SK-N-DZ (cell line): ENCODE measurements around the gene NLGN3.

ENCODE experiments used
- DNase-seq: peaks from one replicate; pipeline ENCODE4 v3.0.0-alpha.2; 2015; ENCODE audit warnings: low spot score

Gene NLGN3

DNA sequence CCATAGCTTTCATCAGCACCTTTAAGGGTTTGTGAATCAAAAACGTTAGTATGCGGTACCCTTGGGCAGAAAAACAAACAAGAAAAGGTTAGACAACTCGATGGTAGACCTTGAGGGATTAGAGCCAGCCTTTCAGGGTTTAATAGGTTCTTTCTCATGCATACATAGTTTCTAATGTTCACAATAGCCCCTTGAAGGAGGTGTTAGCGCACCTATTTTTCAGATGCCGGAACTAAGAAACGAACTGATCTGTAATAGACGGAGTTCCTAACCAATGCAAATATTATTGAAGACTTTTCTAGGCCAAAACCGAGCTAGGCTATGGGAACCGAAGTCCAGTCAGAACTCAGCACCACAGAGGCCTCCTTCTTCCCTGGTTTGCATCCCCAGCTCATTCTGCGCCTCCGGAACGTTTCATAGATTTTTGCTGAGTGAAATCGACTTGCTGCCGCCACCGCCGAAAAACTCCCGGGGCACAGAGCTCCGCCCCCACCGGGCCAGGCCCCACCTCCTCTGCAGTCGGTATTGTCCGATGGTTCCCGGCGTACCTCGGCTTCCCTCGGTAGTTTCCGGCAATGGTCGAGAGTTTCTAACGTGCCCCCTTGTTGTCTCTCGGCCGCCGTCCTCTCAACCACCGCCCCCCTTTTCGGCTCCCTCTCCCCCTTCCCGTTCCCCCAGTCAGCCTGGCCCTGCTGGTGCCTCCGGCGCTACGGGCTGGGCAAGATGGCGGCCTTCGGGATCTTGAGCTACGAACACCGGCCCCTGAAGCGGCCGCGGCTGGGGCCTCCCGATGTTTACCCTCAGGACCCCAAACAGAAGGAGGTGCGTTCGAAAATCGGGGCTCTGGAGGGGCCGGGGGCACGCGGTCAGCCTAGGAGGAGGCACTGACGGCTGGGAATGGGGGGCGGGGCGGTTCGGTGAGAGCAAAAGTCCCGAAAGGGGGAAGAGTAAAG is 26.3 kb upstream of the NLGN3 start, which contains the start of gene MED12:
Gene MED12, plus strand, starts transcription at position 565 of the 953 bp plus-strand sequence. Its CDS starts 159 bp downstream, at position 724.
- peak; percentile 73 for DNase-seq

DNA sequence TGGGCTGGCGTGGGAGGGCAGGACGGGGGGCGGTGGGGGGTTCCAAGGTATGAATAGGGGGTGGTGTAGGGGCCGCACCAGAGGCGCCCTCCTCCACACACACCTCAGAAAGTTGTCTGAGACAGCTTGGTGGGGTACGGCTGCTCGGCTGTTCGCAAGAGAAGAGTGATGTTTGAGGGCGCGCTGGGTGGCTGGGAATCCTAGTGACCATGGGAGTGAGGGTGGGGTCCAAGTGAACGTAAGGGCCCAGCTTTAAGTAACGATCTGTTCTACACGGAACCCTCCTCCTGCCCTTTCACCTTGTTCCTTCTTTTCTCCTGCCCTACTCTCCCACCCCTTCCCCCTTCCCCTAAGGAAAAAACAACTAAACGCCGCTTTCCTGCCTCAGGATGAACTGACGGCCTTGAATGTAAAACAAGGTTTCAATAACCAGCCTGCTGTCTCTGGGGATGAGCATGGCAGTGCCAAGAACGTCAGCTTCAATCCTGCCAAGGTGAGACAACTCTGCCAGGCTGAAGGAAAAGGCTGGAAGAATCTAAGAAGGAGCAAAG is 25.6 kb upstream of the NLGN3 start:
- no peak for DNase-seq

DNA sequence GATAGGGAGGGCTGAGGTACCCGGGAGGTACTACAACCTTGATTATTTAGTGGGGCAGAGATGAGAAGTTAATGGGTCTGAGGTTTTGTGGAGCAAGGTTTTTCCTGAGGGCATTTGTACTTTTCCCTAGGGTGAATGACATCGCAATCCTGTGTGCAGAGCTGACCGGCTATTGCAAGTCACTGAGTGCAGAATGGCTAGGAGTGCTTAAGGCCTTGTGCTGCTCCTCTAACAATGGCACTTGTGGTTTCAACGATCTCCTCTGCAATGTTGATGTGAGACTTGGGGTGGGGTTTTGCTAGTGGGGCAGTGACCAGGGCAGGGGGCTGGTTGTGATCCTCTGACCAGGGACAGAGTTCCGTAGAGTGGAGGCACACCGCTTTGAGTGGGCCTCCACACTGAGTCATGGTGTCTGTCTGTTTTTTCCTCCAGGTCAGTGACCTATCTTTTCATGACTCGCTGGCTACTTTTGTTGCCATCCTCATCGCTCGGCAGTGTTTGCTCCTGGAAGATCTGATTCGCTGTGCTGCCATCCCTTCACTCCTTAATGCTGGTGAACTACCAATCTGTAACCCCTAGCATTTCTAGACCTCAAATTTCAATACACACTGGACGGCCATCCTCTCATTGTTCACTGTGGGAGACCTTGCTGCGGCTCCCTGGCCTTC is 16.3 kb upstream of the NLGN3 start:
- no peak for DNase-seq

- DNase-seq, result peak; percentile 45
These were observed 15.5 kb upstream of the NLGN3 start for GRCh38 chrX:71128915-71129765.

DNA sequence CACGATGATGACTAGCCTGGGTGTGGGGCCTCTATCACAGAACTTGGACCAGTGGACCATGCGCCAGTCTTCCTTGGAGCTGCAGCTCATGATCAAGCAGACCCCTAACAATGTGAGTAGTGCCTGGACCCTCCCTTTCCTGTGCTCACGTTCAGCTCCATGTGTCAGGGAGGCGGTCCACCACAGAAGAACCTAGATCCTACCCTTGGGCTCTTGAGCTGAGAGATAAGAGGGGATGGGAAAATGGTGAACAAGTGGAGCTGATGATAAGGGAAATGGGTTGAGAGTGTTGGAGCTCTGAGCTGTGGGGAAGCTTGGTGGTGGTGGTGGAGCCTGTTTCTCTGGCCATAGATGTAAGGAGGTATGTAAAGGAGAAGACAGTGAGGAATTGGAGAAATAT is 13.1 kb upstream of the NLGN3 start:
- no peak for DNase-seq

GRCh38 chrX:71140440-71140839 is 4.2 kb upstream of the NLGN3 start:
- DNase-seq, result no peak

DNA sequence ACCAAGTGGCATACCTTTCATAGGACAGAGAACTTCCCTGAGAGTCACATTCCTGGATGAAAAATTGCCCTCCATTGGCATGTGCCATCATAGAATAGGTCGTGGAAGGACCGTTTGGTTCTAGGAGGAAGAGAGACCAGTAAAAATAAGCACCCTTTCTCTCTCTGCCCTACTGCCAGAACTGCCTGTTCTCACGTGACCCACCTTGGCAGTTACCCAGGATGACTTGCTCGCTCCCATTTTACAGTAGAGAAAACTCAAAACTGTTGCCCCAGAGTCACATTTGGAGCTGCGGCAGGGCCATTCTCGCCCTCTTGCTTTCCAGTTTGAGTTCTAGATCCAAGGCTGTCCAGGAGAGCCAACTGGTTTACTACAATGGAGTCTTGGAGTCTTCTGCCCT is 1.1 kb upstream of the NLGN3 start:
- no peak for DNase-seq

GRCh38 chrX:71147496-71148277 is 3.0 kb downstream of the NLGN3 start:
- DNase-seq, result no peak

DNA sequence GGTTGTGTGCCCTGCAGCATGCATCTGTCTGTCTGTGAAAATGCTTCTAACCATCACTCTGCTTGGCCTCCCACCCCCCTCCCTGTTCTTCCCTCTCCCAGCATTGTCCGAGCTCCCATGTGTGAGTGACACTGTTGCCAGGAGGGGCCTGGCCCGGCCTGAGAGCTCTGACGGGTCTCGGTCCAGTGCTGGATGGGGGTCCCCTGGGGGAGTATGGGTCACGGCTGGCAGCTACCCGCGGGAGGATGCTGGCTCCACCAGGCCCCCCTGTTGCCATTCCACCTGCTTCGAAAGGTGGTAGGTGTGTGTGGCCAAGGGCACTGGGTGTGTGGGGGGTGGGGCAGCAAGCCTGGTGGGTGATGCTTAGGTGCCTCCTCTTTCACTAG is 3.6 kb downstream of the NLGN3 start:
- DNase-seq, result no peak

DNA sequence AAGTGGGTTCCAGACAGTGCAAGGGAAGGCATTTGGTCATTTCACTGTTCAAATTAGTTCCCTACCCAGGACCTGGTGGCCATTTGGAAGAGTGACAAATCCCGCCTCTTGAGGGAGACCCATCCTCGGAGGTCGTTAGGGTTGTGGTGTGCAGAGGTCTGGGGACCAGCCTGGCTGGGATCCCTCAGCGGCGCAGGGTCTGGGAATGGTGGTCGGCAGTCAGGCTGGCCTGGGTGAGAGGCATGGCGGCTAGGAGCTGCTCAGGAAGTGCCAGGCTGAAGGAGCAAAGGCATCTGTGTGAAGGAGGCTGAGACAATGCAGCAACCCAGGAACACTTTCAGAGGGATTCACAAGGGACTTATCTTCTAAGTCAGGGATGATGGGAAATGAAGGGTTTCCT is 6.7 kb downstream of the NLGN3 start:
- DNase-seq, result no peak

DNA sequence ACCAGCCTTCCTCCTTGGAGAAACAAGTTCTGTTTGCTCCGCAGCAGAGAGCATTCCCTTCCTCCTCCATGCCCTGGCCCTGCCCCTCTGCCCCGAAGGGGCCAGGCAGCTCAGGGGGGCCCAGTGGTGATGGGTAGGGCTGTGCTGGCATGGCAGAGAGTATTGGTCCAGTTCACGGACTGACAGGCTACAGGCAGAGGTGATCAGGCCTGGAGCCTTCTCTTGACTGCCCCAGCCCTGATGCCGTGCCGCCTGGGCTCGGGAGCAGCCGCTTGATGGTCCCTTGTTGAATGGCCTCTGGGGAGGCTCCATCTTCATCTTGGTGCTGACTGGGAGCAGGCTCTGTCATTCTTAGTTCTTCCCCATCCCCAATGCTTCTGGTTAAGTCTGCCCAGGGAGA is 9.6 kb downstream of the NLGN3 start:
- no peak for DNase-seq

DNA sequence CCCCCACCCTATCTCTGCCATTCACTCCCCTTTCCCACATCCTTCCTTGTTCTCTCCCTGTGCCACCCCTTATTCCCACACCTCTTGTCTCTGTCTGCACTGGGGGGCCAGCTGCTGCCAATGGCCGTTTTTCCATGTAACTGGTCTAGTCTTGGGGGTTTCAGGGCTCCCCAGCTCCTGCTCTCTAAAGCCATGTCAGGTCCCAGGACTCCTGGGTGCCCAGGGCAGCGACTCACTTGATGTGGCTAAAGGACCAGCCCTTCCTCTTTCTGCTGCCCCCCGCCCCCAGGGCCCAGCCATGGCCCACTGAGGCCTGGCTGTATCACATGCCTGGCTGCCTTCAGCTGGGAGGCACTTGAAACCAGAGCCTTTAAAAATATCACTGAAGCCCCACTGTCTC is 10.0 kb downstream of the NLGN3 start:
- DNase-seq, result no peak

DNA sequence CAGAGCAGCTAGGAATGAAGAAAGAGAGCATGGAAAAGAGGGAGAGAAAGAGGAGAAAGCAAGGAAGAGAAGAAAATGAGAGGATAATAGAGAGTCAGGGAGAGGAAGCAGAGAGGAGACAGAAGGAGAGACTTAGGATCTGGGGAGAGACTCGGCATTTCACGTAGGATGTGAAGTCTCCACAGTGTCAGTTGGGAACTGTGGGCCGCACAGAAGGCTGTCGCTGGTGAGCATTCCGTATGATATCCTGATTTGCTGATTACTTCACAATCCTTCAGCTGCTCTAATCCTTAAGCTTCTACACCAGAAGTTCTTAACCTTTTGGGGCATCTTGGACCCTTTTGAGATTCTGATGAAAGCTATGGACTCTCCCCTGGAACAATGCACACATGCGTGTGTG is 14.0 kb downstream of the NLGN3 start:
- no peak for DNase-seq

DNA sequence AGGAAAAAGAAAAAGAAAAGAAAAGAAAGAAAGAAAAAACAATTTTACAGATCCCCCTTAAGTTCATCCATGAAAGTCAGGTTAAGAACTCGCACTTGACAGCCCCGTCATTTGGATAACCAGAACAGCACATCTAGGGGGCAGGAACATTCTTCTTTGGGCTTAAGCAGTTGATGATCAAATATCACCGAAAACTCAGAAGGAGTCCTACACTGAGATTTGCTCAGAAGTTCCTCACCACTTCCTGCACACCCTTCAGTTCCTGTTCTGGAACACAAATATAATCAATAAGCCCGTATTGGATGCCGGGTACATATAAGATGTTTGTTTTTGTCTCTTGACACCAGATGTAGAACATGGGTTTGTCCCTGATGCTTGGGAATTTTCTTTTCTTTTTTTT is 14.7 kb downstream of the NLGN3 start:
- no peak for DNase-seq

- no peak for DNase-seq
These were observed 15.8 kb downstream of the NLGN3 start for GRCh38 chrX:71160475-71160874.

- no peak for DNase-seq
These were observed 18.3 kb downstream of the NLGN3 start for GRCh38 chrX:71162981-71163380.

DNA sequence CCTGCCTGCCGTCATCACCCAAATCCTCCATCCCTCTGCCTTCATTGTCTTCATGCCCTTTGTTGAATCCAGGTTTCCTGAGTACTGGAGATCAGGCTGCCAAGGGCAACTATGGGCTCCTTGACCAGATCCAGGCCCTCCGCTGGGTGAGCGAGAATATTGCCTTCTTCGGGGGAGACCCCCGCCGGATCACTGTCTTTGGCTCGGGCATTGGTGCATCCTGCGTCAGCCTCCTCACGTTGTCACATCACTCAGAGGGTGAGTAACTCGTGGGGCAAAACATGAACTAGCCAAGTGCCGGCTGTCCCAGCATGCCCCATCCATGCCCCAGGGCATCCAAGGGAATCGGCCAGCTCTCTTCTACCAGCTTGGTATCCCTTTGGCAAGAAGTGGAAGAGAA is 19.4 kb downstream of the NLGN3 start:
- no peak for DNase-seq

DNA sequence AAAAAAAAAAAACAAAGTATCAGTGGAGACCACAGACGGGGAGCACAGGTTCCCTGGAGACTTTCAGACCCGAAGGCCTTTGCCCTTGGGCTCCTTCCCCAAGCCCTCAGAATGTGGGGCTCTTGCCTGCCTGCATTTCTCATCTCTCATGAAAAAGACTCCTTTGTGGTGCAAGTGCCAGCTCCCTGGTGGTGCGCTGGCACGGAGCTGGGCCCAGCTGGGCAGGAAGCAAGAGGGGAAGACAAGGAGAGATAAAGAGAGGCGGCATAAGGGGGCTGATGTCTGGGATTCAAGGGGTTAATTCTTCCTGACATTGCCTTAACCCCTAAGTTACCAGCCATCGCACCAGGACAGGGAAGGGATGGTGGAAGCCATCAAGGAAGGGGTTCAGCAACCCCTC is 21.8 kb downstream of the NLGN3 start:
- no peak for DNase-seq

DNA sequence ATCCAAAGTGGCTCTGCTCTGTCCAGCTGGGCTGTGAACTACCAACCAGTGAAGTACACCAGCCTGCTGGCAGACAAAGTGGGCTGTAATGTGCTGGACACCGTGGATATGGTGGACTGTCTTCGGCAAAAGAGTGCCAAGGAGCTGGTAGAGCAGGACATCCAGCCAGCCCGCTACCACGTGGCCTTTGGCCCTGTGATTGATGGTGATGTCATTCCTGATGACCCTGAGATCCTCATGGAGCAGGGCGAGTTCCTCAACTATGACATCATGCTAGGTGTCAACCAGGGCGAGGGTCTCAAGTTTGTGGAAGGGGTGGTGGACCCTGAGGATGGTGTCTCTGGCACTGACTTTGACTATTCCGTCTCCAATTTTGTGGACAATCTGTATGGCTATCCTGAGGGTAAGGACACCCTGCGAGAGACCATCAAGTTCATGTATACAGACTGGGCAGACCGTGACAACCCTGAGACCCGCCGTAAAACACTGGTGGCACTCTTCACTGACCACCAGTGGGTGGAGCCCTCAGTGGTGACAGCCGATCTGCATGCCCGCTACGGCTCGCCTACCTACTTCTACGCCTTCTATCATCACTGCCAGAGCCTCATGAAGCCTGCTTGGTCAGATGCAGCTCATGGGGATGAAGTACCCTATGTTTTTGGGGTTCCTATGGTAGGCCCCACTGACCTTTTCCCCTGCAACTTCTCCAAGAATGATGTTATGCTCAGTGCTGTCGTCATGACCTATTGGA is 22.6 kb downstream of the NLGN3 start:
- DNase-seq, result no peak

DNA sequence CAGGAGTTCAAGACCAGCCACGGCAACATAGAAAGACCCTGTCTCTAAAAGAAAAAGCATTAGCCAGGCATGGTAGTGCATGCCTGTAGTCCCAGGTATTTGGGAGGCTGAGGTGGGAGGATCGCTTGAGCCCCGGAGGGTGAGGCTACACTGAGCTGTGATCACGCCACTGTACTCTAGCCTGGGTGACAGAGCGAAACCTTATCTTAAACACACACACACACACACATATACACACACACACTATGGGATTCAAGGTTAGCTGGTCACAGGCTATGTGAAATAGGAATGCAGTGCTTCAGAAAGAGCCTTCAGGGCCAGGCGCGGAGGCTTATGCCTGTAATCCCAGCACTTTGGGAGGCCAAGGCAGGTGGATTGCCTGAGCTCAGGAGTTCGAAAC is 23.5 kb downstream of the NLGN3 start:
- DNase-seq, result no peak
